Measurements from ENCODE around the gene OR52E4. TPM values are rescaled to one million over a fixed set of nuclear protein-coding genes. Genes with fewer than 3 reads are reported as not detected.

OR52E4 gene
- total RNA-seq, 1 experiment from 2014 or later = not detected

- DNase-seq (ENCODE audit: extremely low read depth, low read depth) = no peak
These were observed 48.4 kb downstream of the OR52E4 start for GRCh38 chr11:5928811-5929210.

GRCh38 chr11:5929571-5930368 lies 49.3 kb downstream of the OR52E4 start:
- no peak for DNase-seq (ENCODE audit: extremely low read depth, low read depth)

GRCh38 chr11:5930614-5931013 lies 50.2 kb downstream of the OR52E4 start:
- no peak for DNase-seq (ENCODE audit: extremely low read depth, low read depth)

- no peak for DNase-seq (ENCODE audit: extremely low read depth, low read depth)
These were observed 50.6 kb downstream of the OR52E4 start for GRCh38 chr11:5931061-5931460.

DNA sequence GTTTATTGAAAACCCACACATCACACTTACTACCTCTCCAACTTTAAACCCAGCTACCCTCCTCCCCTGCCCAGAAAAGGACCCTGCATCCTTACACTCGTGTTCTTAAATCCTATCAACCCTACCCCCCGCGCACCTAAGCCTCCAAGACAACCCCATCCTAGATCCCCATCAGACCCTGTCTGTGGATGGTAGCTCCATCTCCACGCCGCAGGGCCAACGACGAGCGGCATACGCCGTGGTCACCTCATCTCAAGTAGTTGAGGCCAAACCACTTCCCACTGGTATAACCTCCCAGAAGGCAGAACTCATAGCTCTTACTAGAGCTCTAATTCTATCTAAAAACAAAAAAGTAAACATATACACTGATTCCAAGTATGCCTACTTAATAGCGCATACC lies 52.2 kb downstream of the OR52E4 start:
- no peak for DNase-seq (ENCODE audit: extremely low read depth, low read depth)

- no peak for DNase-seq (ENCODE audit: extremely low read depth, low read depth)
These were observed 52.7 kb downstream of the OR52E4 start for GRCh38 chr11:5933116-5933515.

Other genes starting within 250 kb of the OR52E4 start
- 23.8 and 25.1 TPM in 2 replicates for gene TRIM5, start 195.6 kb upstream of the OR52E4 start, total RNA-seq (2014; rRNA removed; shearing (Covaris generic))
- 1.2 and 1.4 TPM in 2 replicates for gene TRIM22, start 190.8 kb upstream of the OR52E4 start, total RNA-seq (2014; rRNA removed; shearing (Covaris generic))
- not detected in 2 replicates for gene OR56B1, start 144.2 kb upstream of the OR52E4 start, total RNA-seq (2014; rRNA removed; shearing (Covaris generic))
- gene OR52N4, start 126.4 kb upstream of the OR52E4 start, total RNA-seq (2014; rRNA removed; shearing (Covaris generic)) = not detected in 2 replicates
- not detected in 2 replicates for gene OR52N5, start 97.3 kb upstream of the OR52E4 start, total RNA-seq (2014; rRNA removed; shearing (Covaris generic))
- not detected in 2 replicates for gene OR52N1, start 89.4 kb upstream of the OR52E4 start, total RNA-seq (2014; rRNA removed; shearing (Covaris generic))
- not detected in 2 replicates for gene OR52N2, start 71.7 kb upstream of the OR52E4 start, total RNA-seq (2014; rRNA removed; shearing (Covaris generic))
- not detected in 2 replicates for gene OR52E6, start 38.7 kb upstream of the OR52E4 start, total RNA-seq (2014; rRNA removed; shearing (Covaris generic))
- not detected in 2 replicates for gene OR52E8, start 22.9 kb upstream of the OR52E4 start, total RNA-seq (2014; rRNA removed; shearing (Covaris generic))
- not detected in 2 replicates for gene OR52E5, start 12.6 kb downstream of the OR52E4 start, total RNA-seq (2014; rRNA removed; shearing (Covaris generic))
- not detected in 2 replicates for gene OR56A3, start 61.6 kb downstream of the OR52E4 start, total RNA-seq (2014; rRNA removed; shearing (Covaris generic))
- gene OR56A5, start 87.9 kb downstream of the OR52E4 start, total RNA-seq (2014; rRNA removed; shearing (Covaris generic)) = not detected in 2 replicates
- gene OR52L1, start 106.4 kb downstream of the OR52E4 start, total RNA-seq (2014; rRNA removed; shearing (Covaris generic)) = not detected in 2 replicates
- not detected in 2 replicates for gene OR56A4, start 126.3 kb downstream of the OR52E4 start, total RNA-seq (2014; rRNA removed; shearing (Covaris generic))
- gene OR56A1, start 150.1 kb downstream of the OR52E4 start, total RNA-seq (2014; rRNA removed; shearing (Covaris generic)) = not detected in 2 replicates
- gene OR56B4, start 227.1 kb downstream of the OR52E4 start, total RNA-seq (2014; rRNA removed; shearing (Covaris generic)) = not detected in 2 replicates

Measured in NCI-H460 (cell line).